Natural killer cell (primary cell): ENCODE results near the gene DDX42. TPM values are rescaled to one million over a fixed set of nuclear protein-coding genes. Genes with fewer than 3 reads are reported as not detected.

Source experiments
- ATAC-seq, 3 donors: fragments of 150-1000 bp in 2 of 3; fragments of 200-7000 bp in 1 of 3; cut with Tn5 transposase; 1 replicate in 1 of 3; 2 replicates in 2 of 3; pipeline ENCODE4 v1.10.0; 2021; ENCODE audit warnings: mild to moderate bottlenecking in 2 of 3, moderate library complexity in 2 of 3
- DNase-seq, 2 donors: peaks; one replicate each; pipeline versions ENCODE4 v3.0.0 to v3.0.0-alpha.2; 2013 to 2021; ENCODE audit warnings: mixed read lengths in 1 of 2
- H3K27ac ChIP-seq: one replicate; pipeline ENCODE4 v1.5.1; 2013; ENCODE audit warnings: mild to moderate bottlenecking, low read length
- H3K27me3 ChIP-seq: one replicate; pipeline ENCODE4 v1.6.1; 2013; ENCODE audit warnings: low read length; ENCODE audit not compliant: control insufficient read depth, insufficient read depth
- H3K36me3 ChIP-seq: one replicate; pipeline ENCODE4 v1.6.1; 2013; ENCODE audit warnings: low read length; ENCODE audit not compliant: control insufficient read depth, insufficient read depth
- H3K4me1 ChIP-seq: one replicate; pipeline ENCODE4 v1.6.1; 2013; ENCODE audit warnings: low read length; ENCODE audit not compliant: control insufficient read depth, insufficient read depth
- H3K4me3 ChIP-seq: one replicate; pipeline ENCODE4 v1.5.1; 2013; ENCODE audit warnings: low read length
- H3K9me3 ChIP-seq: one replicate; pipeline ENCODE4 v1.6.1; 2013; ENCODE audit warnings: low read length; ENCODE audit not compliant: control insufficient read depth, insufficient read depth
- H3K27ac Mint-ChIP-seq, 2 donors: one replicate each; pipeline ENCODE4 v1.8.0; 2022; ENCODE audit warnings: mild to moderate bottlenecking in 2 of 2, mixed read lengths in 2 of 2, moderate library complexity in 1 of 2
- H3K27me3 Mint-ChIP-seq, 2 donors: one replicate each; pipeline ENCODE4 v1.8.0; 2022; ENCODE audit warnings: low read depth in 2 of 2, mixed read lengths in 2 of 2
- H3K36me3 Mint-ChIP-seq: one replicate; pipeline ENCODE4 v1.8.0; 2022; ENCODE audit warnings: mixed read lengths
- H3K4me1 Mint-ChIP-seq, 2 donors: one replicate each; pipeline ENCODE4 v1.8.0; 2022; ENCODE audit warnings: mixed read lengths in 2 of 2
- H3K4me3 Mint-ChIP-seq: one replicate; pipeline ENCODE4 v1.8.0; 2022; ENCODE audit warnings: mild to moderate bottlenecking, moderate library complexity, mixed read lengths
- H3K9me3 Mint-ChIP-seq, 2 donors: one replicate each; pipeline ENCODE4 v1.8.0; 2022; ENCODE audit warnings: mixed read lengths in 2 of 2
- WGBS: methylation state at CpG from one replicate; pipeline ENCODE4 v1.1.7; 2013; ENCODE audit warnings: missing lambda C conversion rate; ENCODE audit not compliant: insufficient coverage; 5-methylcytosine and 5-hydroxymethylcytosine counted together
- intact Hi-C: fragments of 100-400 bp; cut with micrococcal nuclease; formaldehyde crosslinking; loops from one replicate; pipeline ENCODE4 v1.14.2; 2022
- total RNA-seq, 4 donors: library from RNA; stranded (reverse); fragments of 120-200 nt in 1 of 4; gene quantifications; one replicate each; pipeline versions ENCODE4 v1.2.3 to v1.2.4, GENCODE V29; 2013 to 2022
- TF ChIP-seq, protein P1 (sequence below): fragments of 200-600 bp; IDR thresholded peaks from one replicate; pipeline ENCODE4 v1.8.0; 2022; ENCODE audit warnings: antibody characterized with exemption

Gene DDX42
- total RNA-seq, 3 donors from 2014 or later (not counting 1 experiment from before 2014, with no cell fraction given), result 80.1 to 127 (median 110) TPM

DNA sequence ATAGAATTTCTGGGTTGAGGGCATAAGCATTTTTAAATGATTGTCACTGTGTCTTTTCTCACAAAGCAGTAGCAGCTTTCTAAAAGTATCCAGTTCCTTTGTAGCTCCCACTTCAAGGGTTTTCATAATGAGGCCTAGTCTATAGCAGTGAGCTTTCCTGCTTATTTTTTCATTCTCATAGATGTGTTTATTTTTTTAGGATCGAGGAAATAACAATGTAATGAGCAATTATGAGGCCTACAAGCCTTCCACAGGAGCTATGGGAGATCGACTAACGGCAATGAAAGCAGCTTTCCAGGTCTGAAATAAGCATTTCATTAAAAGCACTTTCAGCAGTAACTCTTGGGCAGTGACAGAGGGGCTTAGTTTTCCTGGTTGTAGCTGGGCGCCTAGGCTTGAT is 42.7 kb downstream of the DDX42 start:
- H3K4me3 ChIP-seq, result no peak overlapping the region
- intact Hi-C loops, result no loop called here
- H3K27me3 Mint-ChIP-seq, result no peaks in the 10 kb centered on the region
- TF ChIP-seq, protein P1, sequence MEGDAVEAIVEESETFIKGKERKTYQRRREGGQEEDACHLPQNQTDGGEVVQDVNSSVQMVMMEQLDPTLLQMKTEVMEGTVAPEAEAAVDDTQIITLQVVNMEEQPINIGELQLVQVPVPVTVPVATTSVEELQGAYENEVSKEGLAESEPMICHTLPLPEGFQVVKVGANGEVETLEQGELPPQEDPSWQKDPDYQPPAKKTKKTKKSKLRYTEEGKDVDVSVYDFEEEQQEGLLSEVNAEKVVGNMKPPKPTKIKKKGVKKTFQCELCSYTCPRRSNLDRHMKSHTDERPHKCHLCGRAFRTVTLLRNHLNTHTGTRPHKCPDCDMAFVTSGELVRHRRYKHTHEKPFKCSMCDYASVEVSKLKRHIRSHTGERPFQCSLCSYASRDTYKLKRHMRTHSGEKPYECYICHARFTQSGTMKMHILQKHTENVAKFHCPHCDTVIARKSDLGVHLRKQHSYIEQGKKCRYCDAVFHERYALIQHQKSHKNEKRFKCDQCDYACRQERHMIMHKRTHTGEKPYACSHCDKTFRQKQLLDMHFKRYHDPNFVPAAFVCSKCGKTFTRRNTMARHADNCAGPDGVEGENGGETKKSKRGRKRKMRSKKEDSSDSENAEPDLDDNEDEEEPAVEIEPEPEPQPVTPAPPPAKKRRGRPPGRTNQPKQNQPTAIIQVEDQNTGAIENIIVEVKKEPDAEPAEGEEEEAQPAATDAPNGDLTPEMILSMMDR, result no peak
- H3K9me3 Mint-ChIP-seq, result no peaks in the 10 kb centered on the region
- no peak overlapping the region for H3K4me3 Mint-ChIP-seq
- no peak overlapping the region for H3K27ac Mint-ChIP-seq
- WGBS, result 94% methylated on average over 4 of the region's 4 CpGs
- DNase-seq, result no peak
- no peaks in the 10 kb centered on the region for H3K27me3 ChIP-seq
- H3K4me1 ChIP-seq, result peaks cover 5% of the 10 kb centered on the region
- H3K4me1 Mint-ChIP-seq, result peaks cover 3 to 9% of the 10 kb centered on the region in 2 donors
- ATAC-seq, result no peak
- H3K27ac ChIP-seq, result no peak overlapping the region
- H3K9me3 ChIP-seq, result no peaks in the 10 kb centered on the region
- peaks cover 32% of the 10 kb centered on the region for H3K36me3 Mint-ChIP-seq
- H3K36me3 ChIP-seq, result peaks cover 93% of the 10 kb centered on the region

DNA sequence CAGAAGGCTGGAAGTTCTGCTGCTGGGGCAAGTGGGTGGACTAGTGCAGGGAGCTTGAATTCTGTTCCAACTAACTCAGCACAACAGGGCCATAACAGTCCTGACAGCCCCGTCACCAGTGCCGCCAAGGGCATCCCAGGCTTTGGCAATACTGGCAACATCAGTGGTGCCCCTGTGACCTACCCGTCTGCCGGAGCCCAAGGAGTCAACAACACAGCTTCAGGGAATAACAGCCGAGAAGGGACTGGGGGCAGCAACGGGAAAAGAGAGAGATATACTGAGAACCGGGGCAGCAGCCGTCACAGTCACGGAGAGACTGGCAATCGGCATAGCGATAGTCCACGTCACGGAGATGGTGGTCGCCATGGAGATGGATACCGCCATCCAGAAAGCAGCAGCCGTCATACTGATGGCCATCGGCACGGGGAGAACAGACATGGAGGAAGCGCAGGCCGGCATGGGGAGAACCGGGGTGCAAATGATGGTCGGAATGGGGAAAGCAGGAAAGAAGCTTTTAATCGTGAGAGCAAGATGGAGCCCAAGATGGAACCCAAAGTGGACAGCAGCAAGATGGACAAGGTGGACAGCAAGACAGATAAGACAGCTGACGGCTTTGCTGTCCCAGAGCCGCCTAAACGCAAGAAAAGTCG is 43.9 kb downstream of the DDX42 start:
- Mint-ChIP-seq H3K4me3 (no peak overlapping the region), H3K4me1 (peaks cover 8 to 13% of the 10 kb centered on the region in 2 donors), H3K27ac (peak overlapping the region in 1 of 2 donors; percentile 67), H3K9me3 (no peaks in the 10 kb centered on the region), H3K36me3 (peaks cover 31% of the 10 kb centered on the region), H3K27me3 (no peaks in the 10 kb centered on the region)
- Histone ChIP-seq H3K4me3 (no peak overlapping the region), H3K27me3 (no peaks in the 10 kb centered on the region), H3K9me3 (no peaks in the 10 kb centered on the region), H3K4me1 (peaks cover 5% of the 10 kb centered on the region), H3K36me3 (peaks cover 93% of the 10 kb centered on the region), H3K27ac (no peak overlapping the region)
- whole genome bisulfite sequencing, result 98% methylated on average over 27 of the region's 27 CpGs
- intact Hi-C loops, result no loop called here
- TF ChIP-seq, protein P1, result no peak
- ATAC-seq, result no peak
- DNase-seq, result no peak

DNA sequence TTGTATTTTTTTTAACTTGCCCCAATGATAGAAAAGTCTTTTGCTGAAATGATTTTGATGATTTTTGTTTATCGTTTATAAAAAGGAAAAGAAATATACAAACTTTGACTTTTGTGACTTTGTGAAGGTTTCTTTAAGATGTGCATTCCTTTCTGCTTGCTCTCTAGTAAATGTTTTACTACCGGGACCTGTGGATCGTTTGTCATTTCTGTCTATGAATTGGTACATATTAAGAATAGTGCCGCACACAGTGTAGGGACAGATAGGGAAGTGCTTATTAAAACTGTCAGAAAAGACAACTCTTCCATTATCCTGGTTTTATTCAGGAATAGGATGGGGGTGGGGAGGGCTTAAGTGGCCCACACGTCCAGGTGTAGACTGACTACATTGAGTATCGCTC is 45.2 kb downstream of the DDX42 start:
- no peaks in the 10 kb centered on the region for H3K27me3 ChIP-seq
- intact Hi-C loops, result no loop called here
- WGBS, result 90% methylated on average over 6 of the region's 6 CpGs
- TF ChIP-seq, protein P1, result no peak
- H3K4me3 Mint-ChIP-seq, result no peak overlapping the region
- H3K9me3 ChIP-seq, result no peaks in the 10 kb centered on the region
- H3K9me3 Mint-ChIP-seq, result no peaks in the 10 kb centered on the region
- peaks cover 92% of the 10 kb centered on the region for H3K36me3 ChIP-seq
- peaks cover 31% of the 10 kb centered on the region for H3K36me3 Mint-ChIP-seq
- peaks cover 8 to 20% of the 10 kb centered on the region in 2 donors for H3K4me1 Mint-ChIP-seq
- no peak overlapping the region for H3K27ac ChIP-seq
- peak overlapping the region in 1 of 2 donors; percentile 45 for H3K27ac Mint-ChIP-seq
- H3K27me3 Mint-ChIP-seq, result no peaks in the 10 kb centered on the region
- no peak overlapping the region for H3K4me3 ChIP-seq
- ATAC-seq (no peak), DNase-seq (no peak)
- peaks cover 5% of the 10 kb centered on the region for H3K4me1 ChIP-seq
